Caco-2 (cell line): ENCODE results near the gene GADD45G. TPM values are rescaled to one million over a fixed set of nuclear protein-coding genes. Genes with fewer than 3 reads are reported as not detected.

Experiments
- BruUV-seq: library from RNA; stranded (reverse); fragments of 400-500 nt; replicated peaks from 2 replicates; lab custom pipeline; 2021; lab: Mats Ljungman, UMichigan
- CTCF ChIA-PET: fragments of 300-600 bp; sonication (Branson Sonifier 250); formaldehyde crosslinking; loops from one replicate; lab custom pipeline; 2022; ENCODE audit warnings: antibody characterized with exemption; lab: Charles Lee
- POLR2A ChIA-PET: fragments of 300-600 bp; sonication (Branson Sonifier 250); formaldehyde crosslinking; loops from one replicate; lab custom pipeline; 2022; ENCODE audit warnings: antibody characterized with exemption; lab: Charles Lee
- DNase-seq, 2 experiments: peaks; one replicate each; pipeline versions ENCODE4 v3.0.0 to v3.0.0-alpha.2; 2020 to 2022
- H3K27me3 ChIP-seq: replicated peaks from 2 replicates; pipeline ENCODE4 v1.6.0; 2011; ENCODE audit warnings: low read length; ENCODE audit not compliant: control insufficient read depth, insufficient read depth
- H3K36me3 ChIP-seq: 2 replicates; pipeline ENCODE4 v1.5.1; 2011; ENCODE audit warnings: low read length; ENCODE audit not compliant: control insufficient read depth, insufficient read depth
- H3K4me1 ChIP-seq: fragments of 250-450 bp; sonication (Bioruptor Pico); 2 replicates; pipeline ENCODE4 v1.5.1; 2020; ENCODE audit warnings: mild to moderate bottlenecking
- H3K4me3 ChIP-seq: 2 replicates; pipeline ENCODE4 v1.5.1; 2011; ENCODE audit warnings: low read depth, mild to moderate bottlenecking, control low read depth, low read length
- H3K9me3 ChIP-seq: fragments of 250-450 bp; sonication (Bioruptor Pico); 2 replicates; pipeline ENCODE4 v1.5.1; 2020; ENCODE audit warnings: mild to moderate bottlenecking, moderate library complexity
- H3K27ac Mint-ChIP-seq: one replicate; pipeline ENCODE4 v1.8.0; 2022; ENCODE audit warnings: mixed read lengths; ENCODE audit not compliant: unreplicated experiment
- H3K27me3 Mint-ChIP-seq: one replicate; pipeline ENCODE4 v1.8.0; 2022; ENCODE audit warnings: mixed read lengths; ENCODE audit not compliant: insufficient read depth, unreplicated experiment
- H3K36me3 Mint-ChIP-seq: one replicate; pipeline ENCODE4 v1.8.0; 2022; ENCODE audit warnings: mild to moderate bottlenecking, mixed read lengths; ENCODE audit not compliant: insufficient read depth, unreplicated experiment
- H3K4me1 Mint-ChIP-seq: one replicate; pipeline ENCODE4 v1.8.0; 2022; ENCODE audit warnings: low read depth, mixed read lengths; ENCODE audit not compliant: unreplicated experiment
- H3K4me3 Mint-ChIP-seq: one replicate; pipeline ENCODE4 v1.8.0; 2022; ENCODE audit warnings: mild to moderate bottlenecking, moderate library complexity, mixed read lengths; ENCODE audit not compliant: unreplicated experiment
- H3K9me3 Mint-ChIP-seq: one replicate; pipeline ENCODE4 v1.8.0; 2022; ENCODE audit warnings: mixed read lengths; ENCODE audit not compliant: unreplicated experiment
- intact Hi-C: fragments of 100-400 bp; cut with micrococcal nuclease; formaldehyde crosslinking; loops from one replicate; pipeline ENCODE4 v1.10.0; 2022; ENCODE audit not compliant: unreplicated experiment
- total RNA-seq: library from RNA; stranded (reverse); gene quantifications from 2 replicates; pipeline ENCODE4 v1.2.3, GENCODE V29; 2022
- TF ChIP-seq, protein P1 (sequence below), 2 experiments: fragments of 200-600 bp in 1 of 2; IDR thresholded peaks; 1 replicate in 1 of 2; 2 replicates in 1 of 2; pipeline versions ENCODE4 v1.5.1 to v1.8.0; 2011 to 2022; ENCODE audit warnings: antibody characterized with exemption in 1 of 2, control low read depth in 1 of 2, inconsistent platforms in 1 of 2, low read depth in 1 of 2, low read length in 1 of 2, mild to moderate bottlenecking in 1 of 2, moderate library complexity in 1 of 2; ENCODE audit not compliant: insufficient read depth in 1 of 2, severe bottlenecking in 1 of 2, unreplicated experiment in 1 of 2

GADD45G gene
- total RNA-seq, 1 experiment from 2014 or later: 3.7 TPM

DNA sequence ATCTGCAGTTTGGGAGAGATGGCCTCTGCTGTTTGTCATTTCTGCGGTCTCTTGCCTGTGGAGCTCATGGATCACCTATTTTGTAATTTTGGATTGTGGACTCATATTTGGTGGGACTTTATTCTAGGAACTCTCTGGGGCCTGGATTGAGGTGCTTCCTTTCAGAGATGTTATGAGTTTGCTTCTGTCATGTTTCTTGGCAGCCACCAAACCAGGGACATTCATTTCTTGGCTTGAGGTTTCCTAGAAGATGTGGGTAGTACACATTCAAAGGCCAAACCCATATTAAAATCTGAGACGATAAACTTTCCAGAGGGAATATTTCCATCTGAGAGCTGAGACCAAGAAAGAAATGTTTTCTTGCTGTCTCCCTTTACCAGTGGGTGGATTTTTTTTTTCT, 37.2 kb upstream of the GADD45G start:
- peaks cover 8% of the 10 kb centered on the region for H3K9me3 Mint-ChIP-seq
- Histone ChIP-seq H3K9me3 (no peaks in the 10 kb centered on the region), H3K4me1 (peaks cover 3% of the 10 kb centered on the region; the same call in 1 of the 2 replicates), H3K27me3 (no peaks in the 10 kb centered on the region), H3K36me3 (no peaks in the 10 kb centered on the region), H3K4me3 (no peak overlapping the region)
- POLR2A ChIA-PET: no interaction called here
- peaks cover 7% of the 10 kb centered on the region for H3K4me1 Mint-ChIP-seq
- intact Hi-C loops: no loop called here
- no peaks in the 10 kb centered on the region for H3K36me3 Mint-ChIP-seq
- no peaks in the 10 kb centered on the region for H3K27me3 Mint-ChIP-seq
- H3K4me3 Mint-ChIP-seq: no peak overlapping the region
- no peak overlapping the region for H3K27ac Mint-ChIP-seq
- TF ChIP-seq, protein P1, sequence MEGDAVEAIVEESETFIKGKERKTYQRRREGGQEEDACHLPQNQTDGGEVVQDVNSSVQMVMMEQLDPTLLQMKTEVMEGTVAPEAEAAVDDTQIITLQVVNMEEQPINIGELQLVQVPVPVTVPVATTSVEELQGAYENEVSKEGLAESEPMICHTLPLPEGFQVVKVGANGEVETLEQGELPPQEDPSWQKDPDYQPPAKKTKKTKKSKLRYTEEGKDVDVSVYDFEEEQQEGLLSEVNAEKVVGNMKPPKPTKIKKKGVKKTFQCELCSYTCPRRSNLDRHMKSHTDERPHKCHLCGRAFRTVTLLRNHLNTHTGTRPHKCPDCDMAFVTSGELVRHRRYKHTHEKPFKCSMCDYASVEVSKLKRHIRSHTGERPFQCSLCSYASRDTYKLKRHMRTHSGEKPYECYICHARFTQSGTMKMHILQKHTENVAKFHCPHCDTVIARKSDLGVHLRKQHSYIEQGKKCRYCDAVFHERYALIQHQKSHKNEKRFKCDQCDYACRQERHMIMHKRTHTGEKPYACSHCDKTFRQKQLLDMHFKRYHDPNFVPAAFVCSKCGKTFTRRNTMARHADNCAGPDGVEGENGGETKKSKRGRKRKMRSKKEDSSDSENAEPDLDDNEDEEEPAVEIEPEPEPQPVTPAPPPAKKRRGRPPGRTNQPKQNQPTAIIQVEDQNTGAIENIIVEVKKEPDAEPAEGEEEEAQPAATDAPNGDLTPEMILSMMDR (IDR thresholded peaks at IDR 0.05; ENCODE audit: insufficient read depth in 1 of 2, low read depth in 1 of 2, low read length in 1 of 2, severe bottlenecking in 1 of 2, unreplicated experiment in 1 of 2): no peak
- BruUV-seq: no TSS peak
- CTCF ChIA-PET: no interaction called here
- DNase-seq: no peak

DNA sequence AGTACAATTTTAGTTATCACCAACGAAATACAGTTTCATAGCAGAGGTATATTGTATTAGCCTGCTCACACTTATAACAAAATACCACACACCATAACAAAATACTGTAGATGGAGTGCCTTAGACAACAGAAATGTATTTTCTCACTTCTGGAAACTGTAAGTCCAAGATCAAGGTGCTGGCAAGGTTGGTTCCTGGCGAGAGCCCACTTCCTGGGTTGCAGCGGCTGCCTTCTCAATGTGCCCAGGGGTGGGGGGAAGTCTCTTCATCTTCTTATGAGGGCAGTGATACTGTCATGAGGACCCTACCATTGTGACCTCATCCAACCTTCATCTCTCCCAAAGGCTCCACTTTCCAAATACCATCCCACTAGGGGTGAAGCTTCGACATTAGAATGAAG, 30.5 kb upstream of the GADD45G start:
- H3K27me3 Mint-ChIP-seq: no peaks in the 10 kb centered on the region
- intact Hi-C loops: no loop called here
- H3K9me3 ChIP-seq: no peaks in the 10 kb centered on the region
- ChIA-PET POLR2A (no interaction called here), CTCF (interaction anchor here (0.6 kb wide), 1 partner anchor 19 kb away, joined by 6 read pairs; no protein-coding TSS in a partner anchor)
- no peaks in the 10 kb centered on the region for H3K36me3 Mint-ChIP-seq
- DNase-seq: no peak
- H3K9me3 Mint-ChIP-seq: no peaks in the 10 kb centered on the region
- TF ChIP-seq, protein P1 (IDR thresholded peaks at IDR 0.05; ENCODE audit: insufficient read depth in 1 of 2, low read depth in 1 of 2, low read length in 1 of 2, severe bottlenecking in 1 of 2, unreplicated experiment in 1 of 2): no peak
- no peaks in the 10 kb centered on the region for H3K36me3 ChIP-seq
- H3K27ac Mint-ChIP-seq: no peak overlapping the region
- H3K4me3 Mint-ChIP-seq: no peak overlapping the region
- H3K4me3 ChIP-seq: no peak overlapping the region
- no peaks in the 10 kb centered on the region for H3K4me1 ChIP-seq
- no TSS peak for BruUV-seq
- H3K27me3 ChIP-seq: no peaks in the 10 kb centered on the region
- no peaks in the 10 kb centered on the region for H3K4me1 Mint-ChIP-seq

DNA sequence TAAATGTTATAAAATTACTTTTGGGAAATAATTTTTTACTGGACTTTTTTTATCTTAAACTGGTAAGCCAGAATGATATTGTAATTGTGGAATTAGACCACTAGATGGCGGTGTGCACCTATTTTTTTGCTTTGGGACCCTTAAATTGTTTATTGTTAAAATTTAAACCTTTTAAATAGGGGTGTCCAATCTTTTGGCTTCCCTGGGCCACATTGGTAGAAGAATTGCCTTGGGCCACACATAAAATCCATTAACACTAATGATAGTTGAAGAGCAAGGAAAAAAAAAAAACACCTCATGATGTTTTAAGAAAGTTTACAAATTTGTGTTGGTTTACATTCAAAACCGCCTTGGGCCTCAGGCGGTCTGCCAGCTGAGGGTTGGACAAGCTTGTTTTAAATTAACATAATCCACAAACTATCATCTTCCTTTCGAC, 28.4 kb upstream of the GADD45G start:
- ChIA-PET CTCF (interaction anchor here (0.9 to 1.3 kb wide), 2 partner anchors 16 to 18 kb away, joined by 4 read pairs; no protein-coding TSS in a partner anchor), POLR2A (no interaction called here)
- H3K9me3 Mint-ChIP-seq: no peaks in the 10 kb centered on the region
- H3K27ac Mint-ChIP-seq: no peak overlapping the region
- Histone ChIP-seq H3K4me1 (no peaks in the 10 kb centered on the region), H3K36me3 (no peaks in the 10 kb centered on the region), H3K9me3 (no peaks in the 10 kb centered on the region), H3K4me3 (no peak overlapping the region), H3K27me3 (no peaks in the 10 kb centered on the region)
- no peaks in the 10 kb centered on the region for H3K4me1 Mint-ChIP-seq
- no peak for DNase-seq
- BruUV-seq: no TSS peak
- no peaks in the 10 kb centered on the region for H3K36me3 Mint-ChIP-seq
- H3K27me3 Mint-ChIP-seq: no peaks in the 10 kb centered on the region
- TF ChIP-seq, protein P1 (IDR thresholded peaks at IDR 0.05; ENCODE audit: insufficient read depth in 1 of 2, low read depth in 1 of 2, low read length in 1 of 2, severe bottlenecking in 1 of 2, unreplicated experiment in 1 of 2): peak; percentile 38 to 51
- intact Hi-C loops: loop anchor here (1.0 kb wide), 1 partner anchor 17 kb away; no protein-coding TSS in a partner anchor
- H3K4me3 Mint-ChIP-seq: no peak overlapping the region
